ENCODE measurements around the gene PLIN5.
"Not testable (repeated sequence)": the region's sequence is repeated elsewhere in the genome, so short reads cannot be mapped to it uniquely, and the experiment has no call there.

The PLIN5 gene

DNA sequence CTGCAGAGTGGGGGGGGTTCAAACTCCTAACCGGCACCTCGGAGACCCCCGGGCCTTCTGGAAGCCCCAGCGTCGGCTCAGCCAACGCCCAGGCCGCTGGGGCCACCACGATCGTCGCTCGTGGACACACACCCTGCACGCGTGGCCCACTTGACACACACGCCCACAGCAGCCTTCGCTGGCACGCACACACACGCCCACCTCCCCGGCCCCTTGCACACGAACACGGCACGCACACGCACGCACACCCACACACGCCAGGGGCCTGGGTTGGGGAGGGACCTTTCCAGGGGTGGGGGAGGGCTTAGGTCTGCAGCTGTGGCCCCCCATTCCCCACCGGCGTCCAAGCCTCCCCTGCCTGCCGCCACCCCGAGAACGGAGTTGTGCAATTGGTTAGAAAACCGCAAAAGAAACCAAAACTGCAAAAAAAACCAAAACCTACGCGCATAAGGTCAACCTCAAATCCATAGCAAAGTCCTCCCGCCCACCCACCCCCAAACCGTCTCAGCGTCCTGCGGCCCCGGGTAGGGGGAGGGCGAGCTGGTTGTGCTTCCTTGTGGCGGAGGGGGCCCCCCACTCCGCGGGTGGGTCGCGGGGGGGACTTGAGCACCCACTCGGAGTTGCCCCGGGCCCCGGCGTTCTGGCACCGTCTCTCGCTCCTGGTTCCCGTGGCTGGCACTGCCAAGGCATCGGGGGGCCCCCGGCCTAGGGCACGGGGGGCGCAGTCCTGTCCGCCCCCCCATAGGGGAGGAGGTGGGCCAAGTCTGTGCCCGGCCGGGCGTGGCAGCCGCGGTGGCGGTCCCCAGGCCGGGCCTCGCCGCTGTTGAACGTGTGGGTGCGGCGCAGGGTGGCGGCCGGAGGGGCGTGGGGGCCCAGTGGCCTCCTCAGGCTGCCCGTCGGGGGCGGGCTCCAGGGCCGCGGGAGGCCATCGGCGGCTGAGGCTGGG, 8.1 kb upstream of the PLIN5 start:
- no peak for DNase-seq

DNA sequence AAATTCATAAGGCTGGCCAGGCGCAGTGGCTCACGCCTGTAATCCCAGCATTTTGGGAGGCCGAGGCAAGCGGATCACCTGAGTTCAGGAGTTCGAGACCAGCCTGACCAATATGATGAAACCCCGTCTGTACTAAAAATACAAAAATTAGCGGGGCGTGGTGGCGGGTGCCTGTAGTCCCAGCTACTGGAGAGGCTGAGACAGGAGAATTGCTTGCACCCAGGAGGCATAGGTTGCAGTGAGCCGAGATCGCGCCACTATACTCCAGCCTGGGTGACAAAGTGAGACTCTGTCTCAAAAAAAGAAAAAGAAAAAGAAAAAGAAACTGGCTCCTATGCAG, 6.8 kb upstream of the PLIN5 start:
- DNase-seq: not testable (repeated sequence)

DNA sequence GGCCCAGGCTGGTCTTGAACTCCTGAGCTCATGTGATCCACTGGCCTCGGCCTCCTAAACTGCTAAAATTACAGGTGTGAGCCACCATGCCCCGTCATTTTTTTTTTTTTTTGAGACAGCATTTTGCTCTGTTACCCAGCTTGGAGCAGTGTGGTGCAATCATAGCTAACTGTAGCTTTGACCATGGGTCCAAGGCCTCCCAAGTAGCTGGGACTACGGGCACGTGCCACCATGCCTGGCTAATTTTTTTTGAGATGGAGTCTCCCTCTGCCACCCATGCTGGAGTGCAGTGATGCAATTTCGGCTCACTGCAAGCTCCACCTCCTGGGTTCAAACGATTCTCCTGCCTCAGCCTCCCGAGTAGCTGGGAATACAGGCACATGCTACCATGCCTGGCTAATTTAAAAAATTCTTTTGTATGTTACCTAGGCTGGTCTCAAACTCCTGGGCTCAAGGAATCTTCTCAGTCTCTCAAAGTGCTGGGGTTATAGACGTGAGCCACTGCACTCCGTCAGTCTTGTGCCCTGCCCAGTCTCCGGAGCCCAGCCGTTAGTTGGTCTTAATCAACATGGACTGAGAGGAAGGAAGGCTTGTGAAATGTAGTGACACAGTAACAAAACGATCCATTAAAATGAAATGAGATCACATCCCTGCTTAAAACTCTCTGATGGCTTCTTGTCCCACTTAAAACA, 6.2 kb upstream of the PLIN5 start:
- no peak for DNase-seq

DNA sequence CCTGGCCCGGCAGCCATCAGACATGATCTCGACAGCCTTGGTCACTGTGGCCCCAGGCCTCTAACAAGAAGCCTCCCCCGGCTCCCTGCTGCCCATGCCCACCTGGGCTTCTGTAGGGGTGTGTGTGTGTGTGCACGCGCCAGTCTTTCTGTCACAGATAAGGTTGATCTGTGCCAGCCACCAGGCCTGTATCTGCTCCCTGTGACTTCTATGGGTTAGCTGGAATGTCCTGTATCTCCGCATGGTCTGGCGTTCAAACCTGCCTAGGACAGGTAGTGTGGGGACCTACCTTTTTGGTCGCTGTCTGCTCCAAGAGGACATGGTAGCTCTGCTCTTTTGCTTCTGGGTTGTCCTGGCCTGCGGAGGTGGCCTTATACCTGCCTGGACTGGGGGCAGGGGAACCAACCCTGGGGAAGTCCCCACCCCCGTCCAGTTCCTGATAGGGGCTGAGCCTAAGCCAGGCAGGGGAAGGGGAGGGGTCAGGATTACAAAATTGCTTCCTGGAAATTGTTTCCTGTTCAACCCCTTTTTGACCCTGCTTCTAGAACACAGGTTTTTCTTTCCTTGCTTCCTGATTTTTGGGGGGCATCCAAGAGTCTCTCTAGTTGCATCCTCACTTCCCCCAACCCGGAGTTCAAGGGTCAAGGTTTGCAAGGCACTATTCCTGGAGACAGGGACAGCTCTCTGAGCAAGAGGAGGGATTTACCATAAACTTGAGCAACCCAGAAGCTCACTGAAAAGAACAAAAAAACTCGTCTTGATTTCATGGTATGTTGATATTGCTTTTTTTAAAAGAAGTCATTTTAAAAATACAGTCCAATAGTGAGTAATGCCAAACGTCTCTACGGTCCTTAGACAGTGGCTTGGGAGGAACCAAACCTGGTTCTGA, 4.9 kb upstream of the PLIN5 start, which contains the start of gene LRG1:
LRG1 (minus strand) TSS at position 344 of the 889 bp plus-strand sequence; CDS start at position 321, 23 bp downstream.
- DNase-seq: no peak

DNA sequence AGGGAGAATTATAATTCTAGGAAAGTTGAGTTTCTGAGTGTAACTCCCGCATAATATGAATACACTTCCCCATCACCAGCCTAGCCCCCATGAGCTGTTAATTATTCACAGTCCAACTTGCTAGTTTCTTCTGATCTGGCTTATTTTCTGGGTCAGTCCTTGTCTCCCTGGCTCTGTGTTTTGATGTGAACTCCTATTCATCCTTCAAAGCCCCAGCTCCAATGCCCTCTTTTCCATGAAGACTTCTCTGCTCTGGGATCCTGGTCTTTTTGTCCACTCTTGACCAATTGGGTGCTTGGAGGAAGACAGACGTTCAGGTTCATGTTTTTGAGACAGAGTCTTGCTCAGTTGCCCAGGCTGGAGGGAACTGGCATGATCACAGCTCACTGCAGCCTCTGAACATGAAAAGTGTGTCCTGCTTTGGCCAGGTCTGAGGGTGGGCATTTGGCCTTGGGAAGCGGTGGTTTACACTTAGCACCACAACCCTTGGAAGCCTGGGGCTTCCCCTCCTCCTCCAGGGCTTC, 4.2 kb upstream of the PLIN5 start:
- no peak for DNase-seq

DNA sequence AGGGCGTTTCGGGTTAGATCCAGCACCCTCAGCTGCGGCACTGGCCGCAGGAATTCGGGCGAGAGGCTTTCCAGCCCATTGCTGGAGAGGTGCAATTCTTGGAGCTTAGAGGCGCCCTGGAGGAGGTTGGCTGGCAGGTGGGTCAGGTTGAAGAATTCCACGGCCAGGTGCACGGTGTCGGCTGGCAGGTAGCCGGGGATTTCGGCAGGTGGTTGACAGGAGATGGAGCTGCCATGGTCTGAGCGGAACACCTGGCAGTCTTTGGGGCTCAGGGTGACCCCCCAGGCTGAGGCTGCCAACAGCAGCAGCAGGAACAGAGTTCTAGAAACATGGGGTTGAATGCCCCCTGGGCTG, 3.6 kb upstream of the PLIN5 start:
- DNase-seq: no peak

DNA sequence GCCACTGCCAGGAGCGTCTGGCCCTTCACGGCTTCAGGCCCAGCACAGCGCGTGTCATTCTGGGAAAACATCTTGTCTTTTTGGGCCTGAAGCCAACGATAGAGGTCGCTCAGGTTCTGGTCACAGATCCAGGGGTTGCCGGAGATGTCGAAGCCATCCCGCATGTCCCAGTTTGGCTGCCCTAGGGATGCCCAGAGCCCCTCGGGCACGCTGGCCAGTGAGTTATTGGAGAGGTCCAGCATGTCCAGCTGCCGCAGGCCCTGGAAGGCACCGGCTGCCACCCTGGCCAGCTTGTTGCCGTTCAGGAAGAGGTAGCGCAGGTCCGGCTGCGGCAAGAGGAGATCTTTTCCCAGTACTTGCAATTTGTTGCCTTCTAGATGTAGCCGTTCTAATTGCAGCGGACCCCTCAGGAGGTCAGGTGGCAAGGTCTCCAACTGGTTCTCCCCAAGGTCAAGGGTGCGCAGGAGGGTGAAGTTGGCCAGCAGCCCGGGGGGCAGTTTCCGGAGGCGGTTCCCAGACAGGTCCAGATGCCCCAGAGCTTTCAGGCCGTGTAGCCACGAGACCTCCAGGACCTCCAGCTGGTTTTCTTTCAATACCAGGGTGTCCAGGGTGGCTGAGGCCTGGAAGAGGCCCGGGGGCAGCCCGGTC, 3.1 kb upstream of the PLIN5 start:
- DNase-seq: no peak

DNA sequence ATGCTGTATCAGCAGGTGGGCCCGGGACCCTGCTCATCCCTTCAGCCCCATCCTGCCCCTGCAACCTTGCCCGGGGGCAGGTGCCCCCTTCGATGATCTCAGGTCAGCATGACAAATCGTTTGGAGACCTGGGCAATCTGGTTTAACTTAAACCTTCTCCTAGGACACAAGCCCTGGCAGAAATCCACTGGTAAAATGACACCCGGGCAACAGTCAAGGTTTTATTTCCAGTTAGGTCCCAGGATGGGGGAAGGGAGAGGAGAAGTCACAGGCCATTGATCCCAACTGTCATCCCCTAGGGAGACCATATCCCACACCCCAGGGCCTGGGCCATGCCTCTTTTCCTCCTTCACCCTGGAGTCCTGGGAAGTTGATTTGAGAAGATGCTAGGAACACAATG, 1.8 kb upstream of the PLIN5 start:
- DNase-seq: no peak

DNA sequence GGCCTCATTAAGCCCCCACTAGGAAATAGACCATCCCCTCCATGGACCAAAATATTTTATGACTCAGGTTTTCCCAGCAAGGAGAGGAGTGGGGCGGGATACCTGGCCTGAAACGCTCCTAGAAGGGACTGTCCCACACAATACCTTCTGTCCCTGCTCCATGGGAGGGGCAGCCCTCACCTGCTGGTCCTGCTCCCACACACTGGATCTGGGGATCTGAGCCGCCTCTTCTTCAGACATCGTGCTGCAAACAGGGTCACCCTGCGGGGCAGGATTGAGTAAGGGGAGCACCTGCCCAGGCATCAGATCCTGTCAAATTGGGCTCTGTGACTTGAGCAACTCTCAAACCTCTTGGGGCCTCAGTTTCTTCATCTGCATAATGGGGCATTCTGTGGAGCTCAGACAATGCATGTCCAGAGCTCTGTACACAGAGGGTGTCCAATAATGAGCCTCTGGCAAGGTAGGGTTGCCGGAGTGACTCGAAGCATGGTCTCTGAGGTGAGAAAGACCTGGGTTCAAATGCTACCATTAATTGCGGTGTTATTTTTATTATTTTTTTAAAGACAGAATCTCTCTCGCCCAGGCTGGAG, 1.1 kb downstream of the PLIN5 start:
- DNase-seq: no peak

DNA sequence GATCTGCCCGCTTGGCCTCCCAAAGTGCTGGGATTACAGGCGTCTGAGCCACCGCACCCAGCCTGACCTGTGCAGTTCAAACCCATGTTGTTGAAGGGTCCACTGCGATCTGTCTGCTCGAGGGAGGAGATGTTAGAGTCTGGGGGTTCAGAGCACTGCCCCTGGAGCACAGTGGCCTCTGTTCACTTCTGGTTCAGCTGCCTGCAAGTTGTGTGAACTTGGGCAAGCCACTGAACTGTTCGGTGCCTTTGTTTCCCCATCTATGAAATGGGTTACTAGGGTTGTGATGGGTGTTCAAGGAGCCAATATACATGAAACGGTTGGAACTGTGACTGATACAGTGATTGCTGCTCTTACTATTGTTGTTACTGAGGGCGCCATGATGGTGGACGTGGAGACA, 1.7 kb downstream of the PLIN5 start:
- DNase-seq: no peak

DNA sequence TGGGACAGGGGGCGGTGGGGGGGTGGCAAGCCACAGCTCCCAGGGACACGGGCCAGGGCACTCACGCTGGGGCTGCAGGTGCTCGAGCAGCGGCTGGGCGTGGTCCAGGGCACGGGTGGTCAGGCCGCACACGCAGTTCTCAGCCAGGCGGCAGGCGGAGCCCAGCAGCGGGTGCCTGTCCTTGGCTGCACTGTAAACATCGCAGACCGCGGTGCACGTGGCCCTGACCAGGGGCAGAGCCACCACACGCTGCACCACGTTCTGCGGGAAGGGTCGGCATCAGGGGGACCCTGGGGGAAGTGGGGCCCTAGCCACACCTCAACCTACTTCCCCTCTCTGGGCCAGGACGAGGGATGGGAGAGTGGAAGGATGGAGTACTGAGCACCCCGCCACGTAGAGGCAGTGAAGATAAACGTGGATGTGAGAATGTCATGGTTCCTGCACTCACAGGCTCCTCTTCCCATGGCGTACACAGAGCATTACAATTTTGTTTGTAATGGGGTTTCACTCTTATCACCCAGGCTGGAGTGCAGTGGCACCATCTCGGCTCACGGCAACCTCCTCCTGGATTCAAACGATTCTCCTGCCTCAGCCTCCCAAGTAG, 3.4 kb downstream of the PLIN5 start:
- DNase-seq: no peak

DNA sequence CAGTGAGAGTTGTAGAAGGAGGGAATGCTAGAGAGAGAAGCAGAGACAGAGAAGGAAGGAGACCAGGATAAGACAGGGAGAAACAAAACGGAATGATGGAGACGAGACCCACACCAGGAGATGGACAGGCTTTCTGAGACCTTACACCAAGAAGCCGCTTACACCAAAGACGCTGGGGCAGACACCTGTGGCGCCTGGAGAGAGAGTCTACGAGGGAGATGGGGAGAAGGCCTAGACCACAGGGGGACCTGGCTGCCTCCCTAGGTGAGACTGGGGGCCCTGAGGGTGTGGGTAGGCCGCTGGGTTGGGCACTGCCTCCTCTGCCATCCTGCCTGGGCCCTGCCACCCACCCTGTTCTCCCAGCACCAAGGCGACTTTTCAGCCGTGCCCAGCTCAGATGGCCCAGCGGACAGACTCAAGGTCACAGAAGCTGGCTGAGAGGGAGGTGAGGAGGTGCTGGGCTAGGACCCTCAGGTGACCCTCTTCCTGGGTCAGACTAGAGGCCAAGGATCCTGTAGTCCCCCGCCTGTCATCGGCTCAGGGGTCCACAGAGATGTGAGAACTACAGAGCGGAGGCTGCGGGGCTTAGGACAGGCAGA, 5.0 kb downstream of the PLIN5 start:
- no peak for DNase-seq

DNA sequence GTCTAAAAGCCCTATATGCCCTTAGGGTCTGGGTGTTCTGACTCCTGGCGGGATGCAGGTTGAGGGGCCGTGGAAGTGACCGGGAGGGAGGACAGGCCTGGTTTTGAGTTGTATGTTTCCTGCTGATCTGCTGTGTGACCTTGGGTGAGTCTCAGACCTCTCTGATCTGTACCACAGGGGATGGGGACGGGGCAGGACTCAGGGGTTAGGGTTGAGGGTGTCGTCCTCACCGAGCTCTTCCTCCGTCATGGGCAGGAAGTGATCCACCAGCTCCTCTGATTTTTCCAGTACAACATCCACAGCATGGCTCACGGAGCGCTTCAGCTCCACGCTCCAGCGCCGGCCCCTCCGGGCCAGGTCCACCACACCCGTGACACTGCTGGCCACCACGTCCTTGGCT, 6.2 kb downstream of the PLIN5 start:
- DNase-seq: no peak

DNA sequence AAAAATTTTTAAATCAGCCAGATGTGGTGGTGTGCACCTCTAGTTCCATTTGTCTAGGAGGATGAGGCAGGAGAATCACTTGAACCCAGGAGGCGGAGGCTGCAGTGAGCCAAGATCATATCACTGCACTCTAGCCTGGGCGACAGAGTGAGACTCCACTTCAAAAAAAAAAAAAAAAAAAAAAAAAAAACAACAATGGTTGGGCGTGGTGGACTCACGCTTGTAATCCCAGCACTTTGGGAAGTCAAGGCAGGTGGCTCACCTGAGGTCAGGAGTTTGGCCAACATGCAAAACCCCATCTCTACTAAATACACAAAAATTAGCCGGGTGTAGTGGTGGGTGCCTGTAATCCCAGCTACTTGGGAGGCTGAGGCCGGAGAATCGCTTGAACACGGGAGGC, 7.6 kb downstream of the PLIN5 start:
- not testable (repeated sequence) for DNase-seq

DNA sequence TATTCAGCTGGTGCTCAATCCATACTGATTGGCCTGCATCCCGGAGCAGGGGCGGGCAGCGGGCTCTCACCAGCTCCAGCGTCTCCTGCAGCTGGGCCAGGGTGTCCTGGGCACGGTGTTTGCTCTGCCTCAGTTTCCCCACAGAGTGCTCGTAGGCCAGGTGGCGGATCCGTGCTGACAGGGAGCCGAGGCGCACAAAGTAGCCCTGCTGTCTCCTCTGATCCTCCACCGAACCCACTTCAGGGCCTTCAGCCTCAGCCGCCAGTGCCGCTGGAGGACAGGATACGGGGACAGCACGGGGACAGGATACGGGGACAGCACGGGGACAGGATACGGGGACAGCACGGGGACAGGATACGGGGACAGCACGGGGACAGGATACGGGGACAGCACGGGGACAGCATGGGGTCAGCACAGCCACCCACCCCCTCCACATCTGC, 9.4 kb downstream of the PLIN5 start:
- DNase-seq: no peak

DNA sequence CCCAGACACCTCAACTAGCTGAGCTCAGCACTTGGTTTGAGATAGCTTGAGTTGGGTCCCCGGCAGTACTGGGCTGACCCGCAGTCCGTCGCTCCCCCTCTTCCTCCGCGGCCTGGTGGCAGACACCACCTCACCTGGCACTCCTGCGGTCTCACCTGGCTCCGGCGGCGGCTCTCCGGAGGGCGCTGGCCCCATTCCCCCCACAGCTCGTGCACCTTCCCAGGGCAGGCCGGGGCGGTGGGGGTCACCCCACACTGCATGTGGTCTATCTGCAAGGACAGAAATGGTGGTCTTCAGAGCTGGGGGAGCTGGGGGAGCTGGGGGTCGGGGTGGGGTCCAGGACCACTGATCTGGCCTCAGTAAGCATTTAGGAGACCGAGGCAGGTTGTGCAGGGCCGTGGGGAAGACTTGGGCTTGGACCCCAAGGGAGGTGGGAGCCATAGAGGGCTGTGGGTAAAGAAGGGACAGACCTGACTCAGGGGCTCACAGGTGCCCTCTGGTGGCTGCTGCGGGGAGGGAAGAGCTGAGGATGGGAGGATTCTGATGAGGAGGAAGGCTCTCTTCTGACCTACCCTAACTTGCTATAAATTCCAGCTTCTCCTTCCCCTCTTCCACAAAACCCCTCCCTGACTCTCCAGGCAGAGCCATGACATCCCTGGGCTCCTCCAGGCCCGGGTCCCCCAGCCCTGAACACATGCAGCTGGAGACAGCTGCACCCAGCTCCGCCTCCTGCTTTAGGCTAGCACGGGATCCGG, 10.0 kb downstream of the PLIN5 start:
- DNase-seq: peak; percentile 68

DNA sequence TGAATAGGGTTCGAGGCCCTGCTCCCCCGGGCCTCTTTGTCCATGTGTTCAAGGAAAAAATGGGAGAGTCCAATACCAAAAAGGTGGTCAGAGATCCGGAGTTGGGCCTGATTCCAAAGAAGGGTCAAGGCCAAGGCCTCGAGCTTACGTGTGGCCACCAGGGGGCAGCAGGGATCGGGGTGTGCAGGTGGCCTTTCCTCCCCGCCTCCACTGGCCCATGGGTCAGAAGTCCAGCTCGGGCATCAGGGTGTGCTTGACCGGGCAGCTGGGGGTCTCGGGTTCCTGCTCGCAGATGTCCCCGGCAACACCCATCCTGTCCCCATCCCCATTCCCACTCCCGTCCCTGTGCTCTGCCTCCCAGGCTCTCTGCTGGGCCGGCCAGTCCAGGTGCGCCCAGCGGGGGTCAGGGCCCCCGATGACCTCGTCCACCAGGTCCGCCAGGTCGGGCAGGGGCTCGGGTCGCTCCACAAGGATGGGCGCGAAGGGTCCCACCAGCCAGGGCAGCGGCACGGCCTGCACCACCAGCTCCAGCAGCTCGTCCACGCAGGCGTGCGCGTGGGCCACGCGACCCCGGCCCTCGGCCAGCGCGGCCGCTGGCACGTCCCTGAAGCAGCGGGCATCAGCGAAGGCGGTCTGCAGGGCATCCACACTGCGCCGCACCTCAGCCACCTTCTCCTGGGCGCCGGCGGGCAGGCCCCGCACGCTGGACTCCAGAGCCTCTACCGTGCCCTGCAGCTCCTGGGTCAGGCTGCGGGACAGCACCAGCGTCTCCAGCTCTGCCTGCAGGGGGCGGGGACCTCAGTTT, 11.5 kb downstream of the PLIN5 start:
- DNase-seq: peak; percentile 23

DNA sequence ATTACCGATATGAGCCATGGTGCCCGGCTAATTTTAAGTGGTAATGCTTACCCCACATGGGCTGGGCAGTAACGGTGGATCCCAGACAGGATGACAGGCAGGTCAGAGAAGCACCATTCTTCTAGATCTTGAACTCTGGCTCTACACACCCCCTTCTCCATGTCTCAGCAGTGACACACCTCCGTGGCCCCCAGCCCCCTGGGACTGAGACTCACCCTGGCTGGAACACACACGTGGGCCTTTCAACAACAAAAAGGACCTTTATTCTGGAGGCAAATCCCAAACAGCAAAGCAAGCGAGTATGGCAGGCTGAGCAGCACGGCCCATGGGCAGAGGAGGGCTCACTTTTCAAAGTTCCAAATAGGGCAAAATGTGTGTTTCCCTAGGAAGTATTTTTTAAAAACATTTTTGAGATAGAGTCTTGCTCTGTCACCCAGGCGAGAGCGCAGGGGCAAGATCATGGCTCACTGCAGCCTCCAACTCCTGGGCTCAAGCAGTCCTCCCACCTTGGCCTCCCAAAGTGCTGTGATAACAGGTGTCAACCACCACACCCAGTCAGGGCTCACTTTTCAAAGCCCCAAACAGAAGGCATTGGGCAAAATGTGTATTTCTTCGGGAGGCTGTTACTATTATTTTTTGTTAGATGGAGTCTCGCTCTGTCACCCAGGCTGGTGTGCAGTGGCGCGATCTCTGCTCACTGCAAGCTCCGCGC, 12.6 kb downstream of the PLIN5 start:
- DNase-seq: no peak

DNA sequence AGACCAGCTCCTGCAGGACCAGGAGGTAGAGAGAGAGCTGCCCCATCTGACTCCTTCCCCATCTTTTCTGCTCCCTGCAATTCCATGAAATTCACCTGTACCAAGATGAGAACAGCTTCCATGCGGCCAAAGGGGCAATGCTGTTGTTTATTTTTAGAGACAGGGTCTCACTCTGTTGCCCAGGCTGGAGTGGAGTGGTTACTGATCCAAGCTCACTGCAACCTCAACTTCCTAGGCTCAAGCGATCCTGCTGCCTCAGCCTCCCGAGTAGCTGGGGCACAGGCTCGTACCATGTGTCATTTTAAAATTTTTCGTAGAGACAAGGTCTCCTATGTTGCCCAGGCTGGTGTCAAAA, 13.2 kb downstream of the PLIN5 start:
- DNase-seq: no peak

Data from activated T-cell treated with anti-CD3 and anti-CD28 coated beads, Interleukin-2, amount 50 U/mL, for 1 hour (primary cell).